OCI-LY7 (cell line): ENCODE data around the gene UCK2. TPM values are rescaled to one million over a fixed set of nuclear protein-coding genes. Genes with fewer than 3 reads are reported as not detected.

Source experiments
- BruUV-seq: library from RNA; stranded (reverse); fragments of 400-500 nt; replicated peaks from 2 replicates; lab custom pipeline; 2021; lab: Mats Ljungman, UMichigan
- CTCF ChIA-PET: fragments of 300-600 bp; sonication (Branson Sonifier 250); formaldehyde crosslinking; loops from one replicate; lab custom pipeline; 2022; ENCODE audit warnings: antibody characterized with exemption; ENCODE audit not compliant: unreplicated experiment; lab: Charles Lee
- POLR2A ChIA-PET: fragments of 300-600 bp; sonication (Branson Sonifier 250); formaldehyde crosslinking; loops from one replicate; lab custom pipeline; 2022; ENCODE audit warnings: antibody characterized with exemption; lab: Charles Lee
- DNase-seq: peaks from one replicate; pipeline ENCODE4 v3.0.0-alpha.2; 2015; ENCODE audit warnings: low spot score
- H2AFZ ChIP-seq: fragments of 200-600 bp; sonication (generic), shearing (Covaris generic); 2 replicates; pipeline ENCODE4 v1.6.1; 2014; ENCODE audit warnings: mild to moderate bottlenecking, antibody characterized with exemption, low read length, moderate library complexity
- H3K27ac ChIP-seq: fragments of 200-600 bp; sonication (generic); 2 replicates; pipeline ENCODE4 v1.5.1; 2014; ENCODE audit warnings: mixed run types, low read depth, mild to moderate bottlenecking, moderate library complexity, low read length, inconsistent platforms; ENCODE audit not compliant: poor library complexity, severe bottlenecking
- H3K36me3 ChIP-seq: fragments of 200-600 bp; sonication (generic); 2 replicates; pipeline ENCODE4 v1.6.1; 2014; ENCODE audit warnings: mild to moderate bottlenecking, antibody characterized with exemption, low read length, moderate library complexity, mixed read lengths; ENCODE audit not compliant: insufficient read depth
- H3K4me1 ChIP-seq: fragments of 200-600 bp; sonication (generic); 2 replicates; pipeline ENCODE4 v1.5.1; 2014; ENCODE audit warnings: mild to moderate bottlenecking, low read length; ENCODE audit not compliant: insufficient read depth, poor library complexity, severe bottlenecking
- H3K4me2 ChIP-seq: fragments of 200-600 bp; sonication (generic); 2 replicates; pipeline ENCODE4 v1.6.1; 2014; ENCODE audit warnings: mild to moderate bottlenecking, low read length
- H3K4me3 ChIP-seq: fragments of 200-600 bp; sonication (generic); 2 replicates; pipeline ENCODE4 v1.5.1; 2014; ENCODE audit warnings: mild to moderate bottlenecking, low read depth, low read length; ENCODE audit not compliant: poor library complexity, severe bottlenecking
- H3K79me2 ChIP-seq: fragments of 200-600 bp; sonication (generic); 2 replicates; pipeline ENCODE4 v1.6.1; 2016; ENCODE audit warnings: low read depth, mild to moderate bottlenecking, low read length, moderate library complexity, mixed read lengths; ENCODE audit not compliant: insufficient read depth
- H3K9me2 ChIP-seq: fragments of 200-600 bp; sonication (generic); 2 replicates; pipeline ENCODE4 v1.6.1; 2016; ENCODE audit warnings: mild to moderate bottlenecking, low read length, mixed read lengths; ENCODE audit not compliant: insufficient read depth
- H3K9me3 ChIP-seq: fragments of 200-600 bp; sonication (generic); 2 replicates; pipeline ENCODE4 v1.6.1; 2014; ENCODE audit warnings: mild to moderate bottlenecking, mixed run types, low read length, mixed read lengths
- H4K20me1 ChIP-seq: fragments of 200-600 bp; sonication (generic); 2 replicates; pipeline ENCODE4 v1.6.1; 2014; ENCODE audit warnings: mild to moderate bottlenecking, antibody characterized with exemption, low read length, moderate library complexity, mixed read lengths; ENCODE audit not compliant: insufficient read depth
- EZH2phosphoT487 ChIP-seq: fragments of 200-600 bp; sonication (generic); IDR thresholded peaks from 2 replicates; pipeline ENCODE4 v1.6.1; 2018; ENCODE audit warnings: low read depth, borderline replicate concordance, mild to moderate bottlenecking, mixed run types, antibody characterized with exemption, low read length, moderate library complexity, mixed read lengths
- intact Hi-C: fragments of 100-400 bp; cut with micrococcal nuclease; formaldehyde crosslinking; loops from one replicate; pipeline ENCODE4 v1.10.0; 2022; ENCODE audit not compliant: unreplicated experiment
- total RNA-seq, 2 experiments: library from RNA; depleted of rRNA in 1 of 2; stranded (reverse); fragments of >200 nt in 1 of 2; shearing (Covaris generic) in 1 of 2; gene quantifications; 2 replicates each; pipeline ENCODE4 v1.2.3, GENCODE V29; 2014 to 2022
- TF ChIP-seq, protein P1 (sequence below): fragments of 200-600 bp; sonication (generic); conservative IDR thresholded peaks from 2 replicates; pipeline ENCODE4 v1.5.1; 2014; ENCODE audit warnings: mild to moderate bottlenecking, antibody characterized with exemption, low read length, moderate library complexity, mixed read lengths

UCK2 gene
- total RNA-seq, 2 experiments from 2014 or later = 66.0 to 75.8 TPM

DNA sequence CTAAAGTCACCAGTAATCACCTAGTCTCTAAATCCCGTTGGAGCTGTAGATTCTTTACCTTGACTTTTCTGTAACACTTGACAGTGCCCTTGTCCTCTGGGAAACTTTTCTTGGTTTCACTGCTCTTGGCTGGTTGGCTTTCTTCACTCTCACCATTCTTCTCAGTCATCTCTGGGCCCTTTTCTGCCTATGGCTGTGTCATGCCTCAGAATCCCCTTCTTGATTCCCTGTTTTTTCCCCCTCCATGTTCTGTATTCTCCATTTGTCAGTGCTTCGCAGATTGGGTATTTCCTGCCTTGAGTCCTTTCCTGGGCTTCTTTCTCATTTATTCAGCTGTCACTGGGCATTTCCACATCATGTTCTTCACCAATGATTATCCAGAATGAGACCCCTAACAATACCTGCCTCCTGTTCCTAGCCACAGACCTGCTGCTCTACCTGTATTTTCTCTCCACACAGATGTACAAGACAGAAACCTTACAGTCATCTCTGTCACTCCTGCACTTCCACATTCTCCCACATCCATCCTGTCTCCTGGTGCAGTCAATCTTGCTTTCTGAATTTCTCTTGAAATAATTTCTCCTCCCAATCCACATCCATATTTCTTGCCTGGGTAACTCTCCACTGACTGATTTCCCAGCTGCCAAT is 14.7 kb downstream of the UCK2 start:
- CTCF ChIA-PET = no interaction called here
- Histone ChIP-seq H3K36me3 (peaks cover 8% of the 10 kb centered on the region; the same call in 1 of the 2 replicates), H3K9me2 (no peaks in the 10 kb centered on the region), H4K20me1 (peaks cover 39% of the 10 kb centered on the region), H2AFZ (no peak overlapping the region), H3K4me2 (peak overlapping the region; percentile 42; the same call in 1 of the 2 replicates), H3K4me1 (peaks cover 25% of the 10 kb centered on the region), H3K9me3 (no peaks in the 10 kb centered on the region), H3K4me3 (no peak overlapping the region), H3K79me2 (peaks cover 98% of the 10 kb centered on the region), H3K27ac (no peak overlapping the region)
- POLR2A ChIA-PET = interaction anchor here (2.5 to 3.9 kb wide), 2 partner anchors 12 to 19 kb away, joined by 7 to 19 read pairs; no protein-coding TSS in a partner anchor
- no peak for TF ChIP-seq EZH2phosphoT487
- TF ChIP-seq, protein P1, sequence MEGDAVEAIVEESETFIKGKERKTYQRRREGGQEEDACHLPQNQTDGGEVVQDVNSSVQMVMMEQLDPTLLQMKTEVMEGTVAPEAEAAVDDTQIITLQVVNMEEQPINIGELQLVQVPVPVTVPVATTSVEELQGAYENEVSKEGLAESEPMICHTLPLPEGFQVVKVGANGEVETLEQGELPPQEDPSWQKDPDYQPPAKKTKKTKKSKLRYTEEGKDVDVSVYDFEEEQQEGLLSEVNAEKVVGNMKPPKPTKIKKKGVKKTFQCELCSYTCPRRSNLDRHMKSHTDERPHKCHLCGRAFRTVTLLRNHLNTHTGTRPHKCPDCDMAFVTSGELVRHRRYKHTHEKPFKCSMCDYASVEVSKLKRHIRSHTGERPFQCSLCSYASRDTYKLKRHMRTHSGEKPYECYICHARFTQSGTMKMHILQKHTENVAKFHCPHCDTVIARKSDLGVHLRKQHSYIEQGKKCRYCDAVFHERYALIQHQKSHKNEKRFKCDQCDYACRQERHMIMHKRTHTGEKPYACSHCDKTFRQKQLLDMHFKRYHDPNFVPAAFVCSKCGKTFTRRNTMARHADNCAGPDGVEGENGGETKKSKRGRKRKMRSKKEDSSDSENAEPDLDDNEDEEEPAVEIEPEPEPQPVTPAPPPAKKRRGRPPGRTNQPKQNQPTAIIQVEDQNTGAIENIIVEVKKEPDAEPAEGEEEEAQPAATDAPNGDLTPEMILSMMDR = no peak
- BruUV-seq = no TSS peak
- no peak for DNase-seq
- intact Hi-C loops = no loop called here

DNA sequence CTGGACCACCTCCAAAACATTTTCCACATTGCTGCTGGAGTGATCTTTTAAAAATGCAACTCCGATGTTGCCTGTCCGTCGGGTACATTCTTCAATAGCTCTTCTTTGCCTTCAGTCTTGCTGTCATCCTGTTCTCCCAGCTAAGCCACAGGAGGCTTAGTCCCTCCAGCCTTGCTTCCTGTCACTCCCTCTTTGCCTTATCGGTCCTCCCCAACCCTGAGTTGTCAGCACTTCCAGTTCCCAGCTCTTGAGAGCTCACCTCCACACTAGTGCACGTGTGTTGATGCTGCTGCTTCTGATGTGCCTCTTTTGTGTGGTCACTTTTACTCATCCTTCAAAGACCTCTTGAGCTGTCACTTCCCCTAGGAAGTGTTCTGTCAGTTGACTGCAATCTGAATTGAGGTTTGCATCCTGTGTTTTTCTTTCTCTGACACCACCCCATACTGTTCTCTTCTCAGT is 15.3 kb downstream of the UCK2 start:
- H3K27ac ChIP-seq = no peak overlapping the region
- intact Hi-C loops = no loop called here
- H3K9me2 ChIP-seq = no peaks in the 10 kb centered on the region
- peaks cover 25% of the 10 kb centered on the region for H3K4me1 ChIP-seq
- H3K79me2 ChIP-seq = peaks cover 98% of the 10 kb centered on the region
- peak overlapping the region; percentile 42; the same call in 1 of the 2 replicates for H3K4me2 ChIP-seq
- peaks cover 3% of the 10 kb centered on the region; the same call in 1 of the 2 replicates for H3K36me3 ChIP-seq
- ChIA-PET CTCF (no interaction called here), POLR2A (interaction anchor here (0.7 to 3.9 kb wide), 3 partner anchors 13 to 585 kb away, joined by 3 to 19 read pairs (median 7); no protein-coding TSS in a partner anchor)
- TF ChIP-seq EZH2phosphoT487 = no peak
- TF ChIP-seq, protein P1 = no peak
- DNase-seq = peak; percentile 63
- H3K4me3 ChIP-seq = no peak overlapping the region
- H3K9me3 ChIP-seq = no peaks in the 10 kb centered on the region
- no peak overlapping the region for H2AFZ ChIP-seq
- H4K20me1 ChIP-seq = peaks cover 35% of the 10 kb centered on the region; the same call in 1 of the 2 replicates
- BruUV-seq = no TSS peak

DNA sequence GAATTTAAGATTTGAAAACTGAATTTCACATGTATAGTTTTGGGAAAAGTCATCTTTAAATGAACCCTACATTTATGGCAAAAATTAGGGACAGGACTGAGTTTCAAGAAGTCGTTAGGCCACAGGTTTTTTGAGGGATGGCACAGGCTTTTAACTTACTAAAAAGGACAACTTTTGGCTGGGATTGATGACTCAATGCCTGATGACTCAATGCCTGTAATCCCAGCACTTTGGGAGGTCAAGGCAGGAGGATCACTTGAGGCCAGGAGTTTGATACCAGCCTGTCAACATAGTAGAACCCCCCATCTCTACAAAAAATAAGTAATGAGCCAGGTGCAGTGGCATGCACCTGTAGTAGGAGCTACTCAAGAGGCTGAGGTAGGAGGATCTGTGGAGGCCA is 15.9 kb downstream of the UCK2 start:
- ChIA-PET CTCF (no interaction called here), POLR2A (interaction anchor here (0.7 to 3.9 kb wide), 3 partner anchors 14 to 586 kb away, joined by 3 to 19 read pairs (median 7); no protein-coding TSS in a partner anchor)
- H2AFZ ChIP-seq = no peak overlapping the region
- intact Hi-C loops = no loop called here
- no peaks in the 10 kb centered on the region for H3K9me3 ChIP-seq
- TF ChIP-seq EZH2phosphoT487 = no peak
- TF ChIP-seq, protein P1 = no peak
- no peak overlapping the region for H3K4me3 ChIP-seq
- peaks cover 30% of the 10 kb centered on the region; the same call in 1 of the 2 replicates for H4K20me1 ChIP-seq
- peaks cover 25% of the 10 kb centered on the region for H3K4me1 ChIP-seq
- BruUV-seq = no TSS peak
- H3K9me2 ChIP-seq = no peaks in the 10 kb centered on the region
- H3K36me3 ChIP-seq = peaks cover 5% of the 10 kb centered on the region
- no peak overlapping the region for H3K27ac ChIP-seq
- peaks cover 98% of the 10 kb centered on the region for H3K79me2 ChIP-seq
- DNase-seq = no peak
- no peak overlapping the region for H3K4me2 ChIP-seq
